GM20000 (cell line): Measurements from ENCODE around the gene STIM1.
A peak's percentile ranks its signal among the peaks of the same experiment; 100 is the strongest.
"Not testable (repeated sequence)": the region's sequence is repeated elsewhere in the genome, so short reads cannot be mapped to it uniquely, and the experiment has no call there.

Experiments
- DNase-seq: peaks from one replicate; pipeline ENCODE4 v3.0.0; 2012; ENCODE audit warnings: low spot score
- TF ChIP-seq, protein P1 (sequence below): IDR thresholded peaks from 2 replicates; pipeline ENCODE4 v1.5.1; 2012; ENCODE audit warnings: mild to moderate bottlenecking, control low read depth; ENCODE audit errors: extremely low read depth, missing control alignments

STIM1 gene

GRCh38 chr11:3854977-3855807, at the start of gene STIM1:
Gene STIM1, plus strand, starts transcription at chr11:3855664. Its CDS starts 607 bp downstream, at chr11:3856271.
- TF ChIP-seq, protein P1, sequence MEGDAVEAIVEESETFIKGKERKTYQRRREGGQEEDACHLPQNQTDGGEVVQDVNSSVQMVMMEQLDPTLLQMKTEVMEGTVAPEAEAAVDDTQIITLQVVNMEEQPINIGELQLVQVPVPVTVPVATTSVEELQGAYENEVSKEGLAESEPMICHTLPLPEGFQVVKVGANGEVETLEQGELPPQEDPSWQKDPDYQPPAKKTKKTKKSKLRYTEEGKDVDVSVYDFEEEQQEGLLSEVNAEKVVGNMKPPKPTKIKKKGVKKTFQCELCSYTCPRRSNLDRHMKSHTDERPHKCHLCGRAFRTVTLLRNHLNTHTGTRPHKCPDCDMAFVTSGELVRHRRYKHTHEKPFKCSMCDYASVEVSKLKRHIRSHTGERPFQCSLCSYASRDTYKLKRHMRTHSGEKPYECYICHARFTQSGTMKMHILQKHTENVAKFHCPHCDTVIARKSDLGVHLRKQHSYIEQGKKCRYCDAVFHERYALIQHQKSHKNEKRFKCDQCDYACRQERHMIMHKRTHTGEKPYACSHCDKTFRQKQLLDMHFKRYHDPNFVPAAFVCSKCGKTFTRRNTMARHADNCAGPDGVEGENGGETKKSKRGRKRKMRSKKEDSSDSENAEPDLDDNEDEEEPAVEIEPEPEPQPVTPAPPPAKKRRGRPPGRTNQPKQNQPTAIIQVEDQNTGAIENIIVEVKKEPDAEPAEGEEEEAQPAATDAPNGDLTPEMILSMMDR, result peak; percentile 99
- peak; percentile 94 for DNase-seq

DNA sequence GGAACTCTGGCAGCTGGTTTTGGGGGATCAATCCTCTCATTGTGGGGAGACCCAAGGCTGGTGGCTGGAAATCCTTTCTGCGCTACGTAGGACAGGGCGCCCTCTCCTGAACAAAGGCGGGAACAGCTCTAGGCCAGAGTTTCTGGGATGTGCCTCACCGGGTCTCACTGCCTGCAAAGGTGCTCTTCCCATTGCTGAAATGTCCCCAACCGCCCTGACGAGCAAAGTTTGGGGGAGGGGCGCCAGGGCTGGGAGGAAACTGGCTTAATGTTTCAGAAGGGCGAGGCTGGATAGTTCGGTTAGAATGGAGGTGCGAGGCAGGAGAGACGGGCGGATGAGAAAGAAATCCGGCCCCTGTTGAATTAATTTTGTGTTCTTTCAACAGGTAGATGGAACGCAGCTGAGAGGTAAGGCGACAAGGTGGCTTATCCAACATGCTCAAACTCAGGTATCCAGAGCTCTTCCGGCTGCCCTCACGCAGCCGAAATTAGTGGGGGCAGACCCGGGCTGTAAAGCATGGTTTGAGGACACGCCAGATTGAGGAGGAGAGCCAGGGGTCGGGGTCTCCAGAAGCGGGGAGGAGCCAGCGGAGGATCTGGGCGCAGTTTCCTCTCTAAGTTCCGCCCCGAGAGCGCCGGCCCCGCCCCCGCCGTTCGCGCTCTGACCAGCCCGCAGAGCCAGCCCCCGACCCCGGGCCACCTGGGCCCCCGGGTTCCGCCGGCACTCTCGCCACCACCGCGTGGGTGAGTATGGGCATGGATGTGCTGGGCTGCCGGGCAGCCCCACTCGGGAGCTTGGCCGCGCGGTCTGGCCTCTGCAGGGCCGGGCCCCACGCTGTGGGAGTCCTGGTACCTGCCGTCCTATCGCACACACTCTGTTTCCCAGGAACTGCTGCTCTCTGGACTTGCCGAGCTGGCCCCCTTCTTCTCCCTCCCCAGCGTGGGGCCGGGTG, 47.3 kb upstream of the STIM1 start, which contains the start of gene PGAP2:
Gene PGAP2 (plus strand): TSS at position 652 of the 952 bp plus-strand sequence. CDS start 2,700 bp downstream, outside the sequence.
- DNase-seq, result peak; percentile 83

GRCh38 chr11:3808861-3809623, 46.4 kb upstream of the STIM1 start:
- DNase-seq, result peak; percentile 86
- TF ChIP-seq, protein P1, result peak; percentile 30

More for the DNA sequence above, 47.3 kb upstream of the STIM1 start, which contains the start of gene PGAP2:
- TF ChIP-seq, protein P1, result peak; percentile 59

GRCh38 chr11:3809624-3809928, 45.9 kb upstream of the STIM1 start:
- no peak for DNase-seq
- TF ChIP-seq, protein P1, result no peak

DNA sequence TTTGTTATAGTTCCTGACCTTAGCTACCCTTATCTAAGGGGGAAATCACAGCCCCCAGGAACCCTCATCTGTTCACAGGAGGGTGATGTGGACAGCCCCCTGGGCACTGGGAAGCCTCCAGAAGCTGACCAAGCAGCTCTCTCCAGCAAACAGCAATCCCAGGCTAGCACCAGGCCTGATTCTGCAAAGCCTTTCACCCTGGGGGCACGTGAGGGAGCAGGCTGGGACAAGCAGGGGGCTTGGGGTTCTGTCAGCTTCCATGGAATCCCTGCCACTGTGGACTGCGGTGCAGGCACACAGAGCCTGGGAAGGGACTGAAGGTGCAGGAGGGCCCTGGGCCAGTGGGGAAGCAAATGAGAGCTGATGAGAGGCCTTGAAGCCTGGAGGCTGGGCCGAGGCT, 45.0 kb upstream of the STIM1 start:
- TF ChIP-seq, protein P1, result no peak
- no peak for DNase-seq

DNA sequence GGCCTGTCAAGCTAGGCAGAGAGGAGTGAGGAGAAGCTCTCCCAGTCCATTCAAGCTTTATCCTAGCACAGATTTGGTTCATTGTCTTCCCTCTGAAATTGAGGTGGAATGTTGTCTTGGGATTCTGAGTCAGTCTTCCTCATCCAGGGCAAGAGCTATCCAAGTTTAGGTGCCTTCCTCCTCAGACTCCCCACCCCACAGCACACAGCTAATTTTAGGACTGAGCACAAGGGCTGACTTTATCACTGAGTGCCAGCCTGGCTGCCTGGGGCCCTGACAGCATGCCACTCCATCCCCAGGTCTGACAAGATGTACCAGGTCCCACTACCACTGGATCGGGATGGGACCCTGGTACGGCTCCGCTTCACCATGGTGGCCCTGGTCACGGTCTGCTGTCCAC, 44.5 kb upstream of the STIM1 start:
- TF ChIP-seq, protein P1, result no peak
- DNase-seq, result no peak

GRCh38 chr11:3814832-3815231, 40.6 kb upstream of the STIM1 start:
- not testable (repeated sequence) for DNase-seq
